ENCODE data around the gene IMP4.

GRCh38 chr2:130375291-130376266 lies 32.9 kb downstream of the IMP4 start:
- TF ChIP-seq CTCF (IDR thresholded peaks at IDR 0.05) (no peak), POLR2A (IDR thresholded peaks at IDR 0.05) (no peak), EP300 (IDR thresholded peaks at IDR 0.05) (no peak)

All from tibial nerve (tissue), 4 donors.